ENCODE results near the gene RAMACL.

DNA sequence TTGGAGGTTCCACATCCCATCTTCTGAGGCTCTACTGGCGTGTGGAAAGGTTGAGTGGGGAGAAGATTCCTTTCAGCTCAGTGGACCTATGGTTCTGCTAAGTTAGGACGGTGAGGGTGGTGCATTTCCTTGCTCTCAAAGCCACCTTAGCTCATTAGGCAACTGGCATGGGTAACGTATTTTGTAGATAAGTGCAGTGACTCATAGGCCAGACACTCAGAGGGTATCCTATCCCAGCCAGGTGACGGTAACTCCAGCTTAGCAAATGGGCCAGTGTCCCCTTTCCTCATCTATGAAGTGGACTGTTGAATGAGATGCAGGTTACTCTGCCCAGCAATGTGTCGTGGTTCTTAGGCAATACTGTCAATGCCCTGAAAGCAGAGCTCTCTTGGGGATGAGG is 36.8 kb upstream of the RAMACL start:
- no peak for TF ChIP-seq POLR2A (IDR thresholded peaks at IDR 0.05)
- TF ChIP-seq, protein P1, sequence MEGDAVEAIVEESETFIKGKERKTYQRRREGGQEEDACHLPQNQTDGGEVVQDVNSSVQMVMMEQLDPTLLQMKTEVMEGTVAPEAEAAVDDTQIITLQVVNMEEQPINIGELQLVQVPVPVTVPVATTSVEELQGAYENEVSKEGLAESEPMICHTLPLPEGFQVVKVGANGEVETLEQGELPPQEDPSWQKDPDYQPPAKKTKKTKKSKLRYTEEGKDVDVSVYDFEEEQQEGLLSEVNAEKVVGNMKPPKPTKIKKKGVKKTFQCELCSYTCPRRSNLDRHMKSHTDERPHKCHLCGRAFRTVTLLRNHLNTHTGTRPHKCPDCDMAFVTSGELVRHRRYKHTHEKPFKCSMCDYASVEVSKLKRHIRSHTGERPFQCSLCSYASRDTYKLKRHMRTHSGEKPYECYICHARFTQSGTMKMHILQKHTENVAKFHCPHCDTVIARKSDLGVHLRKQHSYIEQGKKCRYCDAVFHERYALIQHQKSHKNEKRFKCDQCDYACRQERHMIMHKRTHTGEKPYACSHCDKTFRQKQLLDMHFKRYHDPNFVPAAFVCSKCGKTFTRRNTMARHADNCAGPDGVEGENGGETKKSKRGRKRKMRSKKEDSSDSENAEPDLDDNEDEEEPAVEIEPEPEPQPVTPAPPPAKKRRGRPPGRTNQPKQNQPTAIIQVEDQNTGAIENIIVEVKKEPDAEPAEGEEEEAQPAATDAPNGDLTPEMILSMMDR (IDR thresholded peaks at IDR 0.05): no peak
